HepG2 (cell line): ENCODE measurements around the gene TTF2.
A peak's percentile ranks its signal among the peaks of the same experiment; 100 is the strongest.

Experiments
- AKAP8 ChIP-seq: sonication (generic); formaldehyde crosslinking; IDR thresholded peaks from 2 replicates; pipeline ENCODE4 v1.5.1; 2020; ENCODE audit warnings: mild to moderate bottlenecking, missing genetic modification reagents
- CTCF ChIP-seq: sonication (generic); formaldehyde crosslinking; IDR thresholded peaks from 2 replicates; pipeline ENCODE4 v1.5.0; 2020; ENCODE audit warnings: mild to moderate bottlenecking, missing genetic modification reagents, moderate library complexity
- DBP ChIP-seq: sonication (generic); formaldehyde crosslinking; IDR thresholded peaks from 2 replicates; pipeline ENCODE4 v1.4.0; 2020; ENCODE audit warnings: missing genetic modification reagents; ENCODE audit errors: not compliant biosample characterization
- POLR2AphosphoS5 ChIP-seq: IDR thresholded peaks from 2 replicates; pipeline ENCODE4 v1.6.1; 2012; ENCODE audit warnings: low read depth, low read length
- SIN3A ChIP-seq: IDR thresholded peaks from 2 replicates; pipeline ENCODE4 v1.6.1; 2011; ENCODE audit warnings: low read depth, mild to moderate bottlenecking, control low read depth, low read length, borderline replicate concordance
- SMAD1 ChIP-seq: sonication (generic); formaldehyde crosslinking; IDR thresholded peaks from 2 replicates; pipeline ENCODE4 v1.4.0; 2020; ENCODE audit warnings: missing genetic modification reagents, low read depth, mild to moderate bottlenecking, borderline replicate concordance
- ZNF670 ChIP-seq: sonication (generic); formaldehyde crosslinking; IDR thresholded peaks from 2 replicates; pipeline ENCODE4 v1.8.0; 2022; ENCODE audit warnings: mild to moderate bottlenecking, missing genetic modification reagents, borderline replicate concordance

- no peak for TF ChIP-seq DBP (CRISPR knock-in tag)
- TF ChIP-seq ZNF670 (CRISPR knock-in tag): no peak
- no peak for TF ChIP-seq POLR2AphosphoS5
- TF ChIP-seq SMAD1 (CRISPR knock-in tag): no peak
- TF ChIP-seq CTCF (CRISPR knock-in tag): peak; percentile 88
- TF ChIP-seq SIN3A: no peak
- TF ChIP-seq AKAP8 (CRISPR knock-in tag): no peak
These were observed 7.6 kb downstream of the TTF2 start for GRCh38 chr1:117067533-117068370.
